T-helper 2 cell treated with Interferon-gamma antibody and Interleukin-4, amounts not matched to agents 5 μg/mL and 100 μg/mL, for 36 hours (primary cell): ENCODE results near the gene SUSD6.
A peak's percentile ranks its signal among the peaks of the same experiment; 100 is the strongest.

Experiments used
- DNase-seq: peaks from one replicate; pipeline ENCODE4 v3.0.0; 2021; ENCODE audit warnings: low spot score
- H3K27ac Mint-ChIP-seq: one replicate; pipeline ENCODE4 v1.8.0; 2021; ENCODE audit warnings: mild to moderate bottlenecking, mixed read lengths
- H3K27me3 Mint-ChIP-seq: one replicate; pipeline ENCODE4 v1.8.0; 2021; ENCODE audit warnings: low read depth, mixed read lengths
- H3K36me3 Mint-ChIP-seq: one replicate; pipeline ENCODE4 v1.8.0; 2021; ENCODE audit warnings: low read depth, mixed read lengths
- H3K4me1 Mint-ChIP-seq: one replicate; pipeline ENCODE4 v1.8.0; 2021; ENCODE audit warnings: low read depth, mixed read lengths
- H3K4me3 Mint-ChIP-seq: one replicate; pipeline ENCODE4 v1.8.0; 2022; ENCODE audit warnings: mild to moderate bottlenecking, moderate library complexity, mixed read lengths
- H3K9me3 Mint-ChIP-seq: one replicate; pipeline ENCODE4 v1.8.0; 2021; ENCODE audit warnings: mixed read lengths

The SUSD6 gene, protein sequence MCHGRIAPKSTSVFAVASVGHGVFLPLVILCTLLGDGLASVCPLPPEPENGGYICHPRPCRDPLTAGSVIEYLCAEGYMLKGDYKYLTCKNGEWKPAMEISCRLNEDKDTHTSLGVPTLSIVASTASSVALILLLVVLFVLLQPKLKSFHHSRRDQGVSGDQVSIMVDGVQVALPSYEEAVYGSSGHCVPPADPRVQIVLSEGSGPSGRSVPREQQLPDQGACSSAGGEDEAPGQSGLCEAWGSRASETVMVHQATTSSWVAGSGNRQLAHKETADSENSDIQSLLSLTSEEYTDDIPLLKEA

DNA sequence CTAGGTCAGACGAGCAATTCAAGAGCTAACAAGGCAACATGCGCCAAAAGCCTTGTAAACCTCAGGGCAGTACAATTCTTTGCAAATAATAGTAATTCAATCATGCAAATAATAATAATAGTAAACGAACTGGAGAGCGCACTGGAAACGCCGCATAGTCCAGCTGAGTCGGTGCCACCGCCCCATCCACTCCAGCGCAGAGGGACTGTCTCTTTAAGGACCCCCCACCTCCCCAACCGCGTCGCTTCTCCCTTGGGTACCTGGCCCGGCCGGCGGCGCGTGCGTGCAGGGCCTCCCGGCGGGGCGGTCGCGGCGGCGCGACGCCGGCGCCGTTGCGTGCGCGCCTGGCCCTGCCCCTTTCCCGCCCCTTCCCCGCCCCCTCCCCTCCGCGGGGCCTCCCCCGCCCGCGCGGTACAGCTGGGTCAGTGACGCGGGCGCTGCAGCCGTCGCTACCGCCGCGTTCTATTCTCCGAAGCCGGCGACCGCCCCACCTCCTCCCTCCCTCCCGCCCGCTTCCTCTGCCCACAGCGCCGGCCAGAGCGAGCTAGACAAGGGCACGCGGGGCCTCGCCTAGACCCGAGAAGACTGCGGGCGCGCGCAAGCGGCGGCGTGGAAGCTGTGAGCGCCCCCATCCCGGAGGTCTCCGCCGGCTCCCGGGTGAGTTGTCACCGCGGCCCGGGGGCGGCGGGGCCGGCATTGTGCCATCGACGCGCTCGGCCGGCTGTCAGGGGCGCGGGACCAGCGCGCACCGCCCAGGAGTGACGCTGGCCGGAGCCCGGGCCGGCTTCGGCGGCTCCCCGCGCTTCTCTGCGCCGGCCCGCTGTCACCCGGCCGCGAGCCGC is at the start of gene SUSD6:
Gene SUSD6, plus strand, starts transcription at position 425 of the 842 bp plus-strand sequence. CDS start 46,997 bp downstream, outside the sequence.
- H3K4me1 Mint-ChIP-seq: peaks cover 44% of the 10 kb centered on the region

DNA sequence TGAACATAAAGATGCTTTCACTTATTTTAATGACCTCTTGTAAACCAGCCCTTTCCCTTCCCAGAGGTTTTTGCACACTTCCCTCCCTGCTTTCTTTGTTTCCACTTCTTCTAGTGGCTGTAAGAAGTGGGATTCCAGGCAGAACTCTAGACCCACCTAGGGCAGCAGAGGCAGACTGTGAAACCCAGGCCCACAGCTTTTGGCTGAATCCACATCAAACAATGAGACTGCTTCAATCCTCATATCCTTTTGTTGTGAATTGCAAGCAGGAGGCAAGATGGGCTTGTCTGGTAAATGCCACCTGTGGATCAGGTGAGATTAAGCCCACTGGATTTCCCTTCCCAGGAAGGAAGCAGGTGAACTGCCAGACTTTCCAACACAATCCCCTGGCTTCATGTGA is 49.5 kb upstream of the SUSD6 start:
- no peak overlapping the region for H3K4me3 Mint-ChIP-seq
- H3K4me1 Mint-ChIP-seq: no peaks in the 10 kb centered on the region
- peaks cover 66% of the 10 kb centered on the region for H3K27me3 Mint-ChIP-seq
- no peak overlapping the region for H3K27ac Mint-ChIP-seq
- DNase-seq: no peak
- H3K36me3 Mint-ChIP-seq: no peaks in the 10 kb centered on the region
- H3K9me3 Mint-ChIP-seq: no peaks in the 10 kb centered on the region

More for the DNA sequence above, at the start of gene SUSD6:
- Mint-ChIP-seq H3K4me3 (peak within 1 kb of the TSS; percentile 96), H3K27me3 (no peaks in the 10 kb centered on the region), H3K36me3 (peaks cover 12% of the 10 kb centered on the region), H3K9me3 (no peaks in the 10 kb centered on the region), H3K27ac (peak within 1 kb of the TSS; percentile 98)
- DNase-seq: peak; percentile 86

DNA sequence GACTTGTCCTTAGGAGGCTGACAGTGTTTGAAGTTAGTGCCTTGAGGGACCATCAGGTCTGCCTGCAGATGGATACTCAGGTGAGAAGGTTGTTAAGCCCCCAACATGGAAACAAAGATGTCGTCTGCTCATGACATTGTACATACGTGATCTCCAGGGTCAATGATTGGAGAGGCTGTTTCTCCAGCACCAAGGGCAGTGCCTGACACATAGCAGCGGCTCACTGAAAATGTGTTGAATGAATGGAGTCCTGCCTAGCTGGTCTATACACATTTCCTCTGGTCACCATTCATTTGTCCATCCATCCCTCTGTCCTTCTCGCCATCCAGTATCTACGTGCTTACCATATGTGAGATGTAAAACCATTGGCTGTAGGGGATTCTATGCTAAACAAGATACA is 43.8 kb upstream of the SUSD6 start:
- Mint-ChIP-seq H3K4me1 (no peaks in the 10 kb centered on the region), H3K36me3 (no peaks in the 10 kb centered on the region), H3K27me3 (peaks cover 74% of the 10 kb centered on the region), H3K4me3 (no peak overlapping the region), H3K27ac (no peak overlapping the region), H3K9me3 (no peaks in the 10 kb centered on the region)
- DNase-seq: no peak

DNA sequence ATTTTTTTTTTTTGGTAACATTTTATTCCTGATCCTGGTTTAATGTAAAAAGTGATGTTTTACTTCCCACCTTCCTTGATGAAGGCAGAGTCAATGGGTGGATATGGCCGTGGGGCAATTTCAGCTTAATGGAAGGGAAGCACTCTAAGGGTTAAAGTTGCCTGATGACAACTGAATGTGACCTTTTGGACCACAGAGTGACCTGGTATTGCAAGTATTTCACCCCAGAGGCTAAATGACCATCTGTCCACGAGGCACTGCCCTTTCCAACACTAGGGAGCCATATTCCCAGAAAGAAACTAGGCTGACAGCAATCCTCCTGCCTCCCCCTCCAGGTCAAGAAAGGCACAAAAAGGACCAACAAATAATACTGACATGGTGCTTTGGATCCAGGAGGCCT is 41.5 kb upstream of the SUSD6 start:
- Mint-ChIP-seq H3K27me3 (peaks cover 74% of the 10 kb centered on the region), H3K36me3 (no peaks in the 10 kb centered on the region), H3K27ac (no peak overlapping the region), H3K4me1 (peaks cover 6% of the 10 kb centered on the region), H3K9me3 (no peaks in the 10 kb centered on the region), H3K4me3 (no peak overlapping the region)
- no peak for DNase-seq

DNA sequence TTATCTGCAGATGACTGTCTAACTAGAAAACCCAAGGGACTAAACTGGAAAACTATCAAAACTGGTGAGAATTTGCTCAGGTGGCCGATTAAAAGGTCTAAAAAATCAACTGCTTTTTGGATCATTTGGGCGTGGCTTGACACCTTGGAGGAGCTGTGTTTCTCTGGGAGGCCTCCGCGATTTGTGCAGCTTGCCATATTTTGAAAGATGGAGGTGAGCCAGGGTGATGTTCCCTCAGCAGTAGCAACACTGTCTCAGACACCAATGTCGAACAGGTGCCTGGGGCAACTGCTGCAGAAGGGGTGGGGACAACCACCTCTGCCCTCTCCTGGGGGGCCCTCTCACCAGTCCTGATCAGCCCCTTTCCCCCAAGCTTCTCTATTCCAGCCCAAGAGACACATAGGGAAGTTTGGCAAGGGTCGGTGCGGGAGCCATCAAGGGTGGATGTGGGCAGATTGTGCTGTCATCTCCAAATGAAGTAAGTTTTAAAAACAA is 40.5 kb upstream of the SUSD6 start:
- Mint-ChIP-seq H3K27me3 (peaks cover 76% of the 10 kb centered on the region), H3K36me3 (no peaks in the 10 kb centered on the region), H3K4me3 (no peak overlapping the region)

DNA sequence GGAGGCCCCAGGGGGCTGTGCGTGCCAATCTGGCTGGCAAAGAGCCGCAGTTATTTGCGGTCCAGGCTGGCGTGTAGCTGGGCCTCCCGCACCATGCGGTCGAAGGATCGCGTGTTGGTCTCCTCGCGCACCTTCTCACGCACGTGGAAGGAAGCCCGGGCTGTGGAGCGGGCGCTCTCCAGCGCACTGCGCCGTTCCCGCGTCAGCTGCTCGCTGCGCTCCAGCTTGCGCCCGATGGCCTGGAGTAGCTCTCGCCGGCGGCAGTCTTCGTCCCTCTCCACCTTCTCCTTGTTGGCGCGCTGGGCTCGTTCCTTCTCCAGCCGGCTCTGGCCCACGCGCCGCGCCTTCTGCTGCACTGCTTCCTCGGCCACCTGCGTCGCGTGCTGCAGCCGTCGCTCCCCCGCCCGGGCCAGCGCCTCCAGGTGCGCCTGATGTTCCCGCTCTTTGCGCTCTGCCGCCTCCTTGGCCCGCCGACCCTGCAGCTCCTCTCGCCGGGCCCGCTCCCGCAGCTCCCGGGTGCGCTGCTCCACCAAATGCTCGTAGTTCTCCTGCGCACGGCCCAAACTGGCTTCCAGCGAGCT is 39.9 kb upstream of the SUSD6 start:
- no peaks in the 10 kb centered on the region for H3K9me3 Mint-ChIP-seq
- H3K4me3 Mint-ChIP-seq: no peak overlapping the region
- H3K27ac Mint-ChIP-seq: no peak overlapping the region
- H3K4me1 Mint-ChIP-seq: peaks cover 6% of the 10 kb centered on the region
- H3K36me3 Mint-ChIP-seq: no peaks in the 10 kb centered on the region
- H3K27me3 Mint-ChIP-seq: peaks cover 76% of the 10 kb centered on the region
- no peak for DNase-seq

More for the DNA sequence above, 40.5 kb upstream of the SUSD6 start:
- Mint-ChIP-seq H3K27ac (no peak overlapping the region), H3K4me1 (peaks cover 6% of the 10 kb centered on the region), H3K9me3 (no peaks in the 10 kb centered on the region)
- no peak for DNase-seq

DNA sequence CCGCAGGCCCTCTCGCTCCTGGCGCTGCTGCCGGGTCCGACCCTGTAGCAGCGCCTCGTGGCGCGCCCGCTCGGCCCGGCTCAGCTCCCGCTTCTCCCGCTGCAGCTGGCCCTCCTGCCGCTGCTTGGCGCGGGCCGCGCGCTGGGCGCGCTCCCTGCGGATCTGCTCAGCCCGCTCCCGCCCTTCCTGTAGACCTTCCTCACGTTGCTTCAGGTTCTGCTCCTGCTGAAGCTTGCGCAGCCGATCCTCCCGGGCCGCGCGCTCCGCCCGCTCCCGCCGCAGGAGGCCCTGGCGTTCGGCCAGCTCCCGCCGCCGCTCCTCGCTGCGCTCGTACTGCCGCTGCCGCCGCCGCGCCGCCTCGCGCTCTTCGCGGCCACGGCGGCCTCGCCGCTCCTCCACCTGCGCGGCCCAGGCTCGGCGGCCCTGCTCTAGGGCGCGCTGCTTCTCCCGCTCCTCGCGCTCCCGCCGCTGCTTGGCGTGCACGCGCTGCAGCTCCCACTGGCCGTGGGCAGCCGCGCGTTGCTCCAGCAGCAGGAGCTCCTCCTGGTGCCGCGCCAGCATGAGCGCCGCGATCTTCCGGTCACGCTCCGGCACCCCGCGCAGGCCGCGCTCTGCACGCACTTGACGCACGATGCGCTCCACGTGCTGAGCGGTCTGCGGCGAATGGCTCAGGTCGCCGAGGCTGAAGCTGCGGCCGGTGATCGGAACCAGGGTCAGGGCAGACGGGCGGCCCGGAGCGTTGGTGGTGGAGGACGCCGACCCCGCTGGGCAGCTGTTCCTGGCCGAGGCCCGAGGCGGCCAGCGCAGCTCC is 39.2 kb upstream of the SUSD6 start:
- Mint-ChIP-seq H3K4me3 (peak overlapping the region; percentile 21), H3K27ac (no peak overlapping the region), H3K27me3 (peaks cover 78% of the 10 kb centered on the region), H3K9me3 (no peaks in the 10 kb centered on the region), H3K36me3 (no peaks in the 10 kb centered on the region), H3K4me1 (peaks cover 6% of the 10 kb centered on the region)
- DNase-seq: no peak

DNA sequence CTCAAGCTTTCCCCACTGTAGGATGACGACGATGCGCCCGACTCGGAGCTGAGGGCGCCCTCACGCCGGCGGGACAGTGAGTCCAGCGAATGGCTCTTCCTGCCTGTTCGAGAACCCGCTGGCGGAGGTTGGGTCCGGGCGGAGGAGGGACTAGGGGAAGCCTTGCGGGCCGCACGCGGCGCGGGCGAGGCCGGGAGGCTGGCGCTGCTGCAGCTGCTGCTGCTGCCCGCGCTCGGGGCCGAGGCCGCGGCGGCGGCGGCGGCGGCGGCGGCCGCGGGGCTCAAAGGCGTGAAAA is 38.6 kb upstream of the SUSD6 start:
- Mint-ChIP-seq H3K4me3 (no peak overlapping the region), H3K36me3 (no peaks in the 10 kb centered on the region), H3K4me1 (peaks cover 6% of the 10 kb centered on the region), H3K27me3 (peaks cover 76% of the 10 kb centered on the region), H3K9me3 (no peaks in the 10 kb centered on the region), H3K27ac (no peak overlapping the region)
- DNase-seq: no peak

DNA sequence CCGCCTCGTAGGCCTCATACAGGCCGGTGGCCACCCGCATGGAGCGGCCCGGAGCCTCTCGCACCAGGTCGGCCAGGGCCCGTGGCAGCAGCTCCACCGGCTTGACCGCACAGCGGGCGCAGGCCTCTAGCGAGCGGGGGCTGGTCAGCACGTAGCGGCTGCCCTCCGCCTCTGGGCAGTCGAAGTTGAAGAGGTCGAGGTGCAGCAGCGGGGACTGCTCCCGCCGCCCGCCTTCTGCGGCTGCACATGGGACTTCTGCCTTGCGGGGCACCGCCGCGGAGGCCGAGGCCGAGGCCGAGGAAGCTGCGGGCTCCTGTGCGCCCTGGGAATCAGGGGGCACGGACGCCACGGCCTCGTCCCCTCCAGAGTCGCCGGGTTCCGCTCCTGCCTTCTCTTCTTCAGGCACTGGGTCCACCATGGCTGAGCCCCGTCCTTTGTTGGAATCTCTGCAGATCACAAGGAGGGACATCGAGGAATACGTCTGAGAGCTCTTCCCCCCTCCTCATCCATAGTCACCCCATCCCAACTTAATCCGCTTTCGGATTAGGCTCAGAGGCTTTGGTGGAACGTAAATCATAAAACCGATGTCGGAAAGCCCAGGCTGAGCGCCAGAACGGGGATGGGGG is 38.1 kb upstream of the SUSD6 start:
- H3K4me1 Mint-ChIP-seq: peaks cover 6% of the 10 kb centered on the region
- peaks cover 73% of the 10 kb centered on the region for H3K27me3 Mint-ChIP-seq
- H3K9me3 Mint-ChIP-seq: no peaks in the 10 kb centered on the region
- peak overlapping the region; percentile 39 for H3K4me3 Mint-ChIP-seq
- no peaks in the 10 kb centered on the region for H3K36me3 Mint-ChIP-seq
- DNase-seq: no peak
- no peak overlapping the region for H3K27ac Mint-ChIP-seq

DNA sequence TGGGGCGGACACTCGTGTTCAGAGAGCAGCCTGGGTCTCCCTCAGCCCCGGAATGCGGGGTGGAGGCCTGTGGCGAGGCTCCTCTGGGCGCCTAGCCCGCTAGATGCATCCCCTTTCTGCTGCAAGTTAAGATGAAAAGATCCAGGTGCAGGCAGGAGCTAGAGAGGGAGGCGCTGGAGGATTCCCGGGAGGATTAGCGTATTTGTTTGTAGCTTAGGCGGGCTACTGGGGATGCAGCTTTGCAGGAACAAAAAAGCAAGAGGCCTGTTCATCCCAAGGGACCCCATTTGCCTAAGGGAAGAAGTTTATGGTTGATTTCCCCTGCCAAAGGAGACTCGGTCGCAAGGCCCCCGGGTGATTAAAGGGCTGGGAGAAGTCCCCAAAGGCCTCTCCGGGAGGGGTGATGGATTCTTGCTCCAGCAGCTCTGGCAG is 37.5 kb upstream of the SUSD6 start:
- no peak for DNase-seq
- H3K4me3 Mint-ChIP-seq: peak overlapping the region; percentile 39
- no peaks in the 10 kb centered on the region for H3K36me3 Mint-ChIP-seq
- H3K27ac Mint-ChIP-seq: no peak overlapping the region
- H3K4me1 Mint-ChIP-seq: peaks cover 6% of the 10 kb centered on the region
- peaks cover 71% of the 10 kb centered on the region for H3K27me3 Mint-ChIP-seq
- H3K9me3 Mint-ChIP-seq: no peaks in the 10 kb centered on the region

DNA sequence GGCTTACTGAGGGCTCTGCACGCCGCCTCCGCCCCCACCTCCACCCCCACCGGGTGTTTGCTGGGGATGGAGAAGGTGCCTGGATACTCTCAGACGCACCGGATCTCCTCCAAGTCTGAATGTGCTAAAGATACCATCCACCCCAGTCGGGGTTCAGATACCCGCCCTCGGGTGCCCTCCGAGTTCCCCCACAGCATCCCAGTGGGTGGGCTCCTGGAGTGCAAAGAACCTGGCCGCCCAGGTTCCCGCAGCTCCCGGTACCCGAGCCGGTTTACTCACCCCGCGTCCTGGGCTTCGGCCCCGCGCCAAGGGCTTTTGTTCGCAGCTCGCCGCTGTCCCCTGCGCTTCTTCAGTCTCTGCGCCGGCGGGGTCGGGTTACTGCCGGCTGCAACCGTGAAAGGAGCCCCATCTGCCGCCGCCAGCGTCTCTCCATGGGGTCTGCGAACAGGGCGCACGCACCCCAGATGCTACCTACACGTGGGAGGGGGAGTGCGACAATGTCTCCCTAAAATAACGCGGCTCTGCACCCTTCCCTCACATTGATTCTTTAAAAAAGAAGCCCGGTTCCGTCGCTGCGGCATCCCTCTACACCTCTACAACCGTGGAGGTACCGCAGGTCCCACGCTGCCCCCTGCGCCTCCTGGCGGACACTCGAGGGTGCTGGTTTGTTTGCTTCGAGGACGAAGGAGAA is 37.0 kb upstream of the SUSD6 start, which contains the start of gene CCDC177:
Gene CCDC177, minus strand, starts transcription at position 609 of the 691 bp plus-strand sequence. CDS start 1,249 bp downstream, outside the sequence.
- peak within 1 kb of the TSS; percentile 79 for H3K4me3 Mint-ChIP-seq
- H3K4me1 Mint-ChIP-seq: peaks cover 6% of the 10 kb centered on the region
- H3K27me3 Mint-ChIP-seq: peaks cover 71% of the 10 kb centered on the region
- peak within 1 kb of the TSS; percentile 60 for H3K27ac Mint-ChIP-seq
- no peaks in the 10 kb centered on the region for H3K36me3 Mint-ChIP-seq
- peak; percentile 43 for DNase-seq
- no peaks in the 10 kb centered on the region for H3K9me3 Mint-ChIP-seq

DNA sequence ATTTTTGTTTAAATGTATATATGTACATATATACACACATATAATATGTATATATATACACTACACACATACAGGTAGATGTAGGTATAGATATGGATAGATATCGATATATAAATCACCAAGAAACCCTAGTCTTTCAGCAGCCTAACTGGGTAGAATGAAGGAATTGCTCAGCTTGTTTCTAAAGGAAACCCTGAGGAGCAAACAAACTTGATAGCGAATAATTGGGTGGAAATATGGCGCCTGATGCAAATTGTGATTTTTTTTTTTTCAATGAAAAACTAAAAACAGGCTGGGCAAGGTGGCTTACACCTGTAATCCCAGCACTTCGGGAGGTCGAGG is 36.5 kb upstream of the SUSD6 start:
- Mint-ChIP-seq H3K36me3 (no peaks in the 10 kb centered on the region), H3K27ac (no peak overlapping the region), H3K4me3 (peak overlapping the region; percentile 79), H3K9me3 (no peaks in the 10 kb centered on the region), H3K27me3 (peaks cover 67% of the 10 kb centered on the region), H3K4me1 (peaks cover 6% of the 10 kb centered on the region)
- DNase-seq: no peak

DNA sequence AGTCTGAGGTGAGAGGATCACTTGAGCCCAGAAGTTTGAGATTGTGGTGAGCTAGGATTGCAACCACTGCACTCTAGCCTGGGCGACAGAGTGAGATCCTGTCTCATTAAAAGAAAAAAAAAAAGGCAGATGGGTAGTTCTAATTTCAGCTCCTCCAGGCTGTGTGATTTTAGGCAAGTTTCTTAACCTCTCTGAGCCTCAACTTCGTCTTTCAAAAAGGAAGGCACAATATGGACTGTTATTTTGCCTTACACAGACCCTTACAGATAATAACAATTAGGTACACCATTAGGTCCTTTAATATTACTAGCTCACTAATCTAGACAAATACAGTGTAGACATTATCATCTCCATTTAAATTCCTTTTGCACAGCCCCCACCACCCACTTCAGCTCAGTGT is 31.9 kb upstream of the SUSD6 start:
- H3K9me3 Mint-ChIP-seq: no peaks in the 10 kb centered on the region
- peaks cover 42% of the 10 kb centered on the region for H3K27me3 Mint-ChIP-seq
- no peak overlapping the region for H3K27ac Mint-ChIP-seq
- H3K4me3 Mint-ChIP-seq: no peak overlapping the region
- no peak for DNase-seq
- H3K4me1 Mint-ChIP-seq: peaks cover 3% of the 10 kb centered on the region
- H3K36me3 Mint-ChIP-seq: no peaks in the 10 kb centered on the region
